Lower lobe of right lung (tissue), 2 donors: ENCODE data around the gene ESPNL. TPM values are rescaled to one million over a fixed set of nuclear protein-coding genes. Genes with fewer than 3 reads are reported as not detected.

Source experiments
- ATAC-seq, 2 donors: fragments of 200-7000 bp; cut with Tn5 transposase; one replicate each; pipeline ENCODE4 v1.9.1; 2020 to 2022; ENCODE audit warnings: mild to moderate bottlenecking in 2 of 2, moderate library complexity in 2 of 2
- DNase-seq: peaks from one replicate; pipeline ENCODE4 v3.0.0-alpha.2; 2020
- H3K27ac ChIP-seq: fragments of 200-600 bp; one replicate; pipeline ENCODE4 v1.8.0; 2022
- H3K27me3 ChIP-seq: fragments of 200-600 bp; one replicate; pipeline ENCODE4 v1.8.0; 2022; ENCODE audit warnings: low read depth
- H3K36me3 ChIP-seq: fragments of 200-600 bp; one replicate; pipeline ENCODE4 v1.8.0; 2022; ENCODE audit warnings: mild to moderate bottlenecking
- H3K4me1 ChIP-seq: fragments of 200-600 bp; one replicate; pipeline ENCODE4 v1.8.0; 2022
- H3K4me3 ChIP-seq: fragments of 200-600 bp; one replicate; pipeline ENCODE4 v1.8.0; 2022; ENCODE audit warnings: mild to moderate bottlenecking
- H3K9me3 ChIP-seq: fragments of 200-600 bp; one replicate; pipeline ENCODE4 v1.8.0; 2022
- intact Hi-C: fragments of 100-400 bp; cut with DNase I; formaldehyde crosslinking; loops from one replicate; pipeline ENCODE4 v1.11.0; 2022
- total RNA-seq: library from RNA; stranded (reverse); fragmentation: NEBNext Ultra II Directional; extraction: Animal tissue kit (Norgen Biotek cat#: 25700); gene quantifications from one replicate; pipeline ENCODE4 v1.2.1, GENCODE V29; 2021
- TF ChIP-seq, protein P1 (sequence below): fragments of 200-600 bp; IDR thresholded peaks from one replicate; pipeline ENCODE4 v1.8.0; 2022; ENCODE audit warnings: antibody characterized with exemption, mild to moderate bottlenecking
- donor health status: DM: no; HTN: yes; CAD: no; lungs with severe emphysema.

Gene ESPNL
- total RNA-seq, 1 donor from 2014 or later: 0.09 TPM

DNA sequence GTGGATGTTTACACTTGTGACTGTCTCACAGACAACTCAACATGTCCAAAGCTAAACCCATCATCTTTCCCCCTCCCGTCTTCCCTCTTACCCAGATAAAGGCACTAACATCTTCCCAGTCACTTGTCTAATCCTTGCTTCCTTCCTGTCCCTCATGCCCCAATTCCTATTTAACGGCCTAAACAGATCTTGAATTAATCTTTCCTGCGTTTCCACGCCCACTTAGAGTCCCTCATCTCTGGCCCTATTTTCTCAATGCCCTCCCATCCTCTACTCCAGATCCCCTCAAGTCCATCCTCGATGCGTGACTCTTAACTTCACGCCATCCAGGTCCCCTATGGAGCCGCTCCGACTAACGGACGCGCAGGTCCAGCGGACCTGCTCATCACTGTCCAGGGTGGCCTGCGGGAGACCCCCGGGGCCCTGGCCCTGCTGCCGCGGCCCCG lies 40.0 kb upstream of the ESPNL start:
- no peak for DNase-seq
- no peak for ATAC-seq
- TF ChIP-seq, protein P1, sequence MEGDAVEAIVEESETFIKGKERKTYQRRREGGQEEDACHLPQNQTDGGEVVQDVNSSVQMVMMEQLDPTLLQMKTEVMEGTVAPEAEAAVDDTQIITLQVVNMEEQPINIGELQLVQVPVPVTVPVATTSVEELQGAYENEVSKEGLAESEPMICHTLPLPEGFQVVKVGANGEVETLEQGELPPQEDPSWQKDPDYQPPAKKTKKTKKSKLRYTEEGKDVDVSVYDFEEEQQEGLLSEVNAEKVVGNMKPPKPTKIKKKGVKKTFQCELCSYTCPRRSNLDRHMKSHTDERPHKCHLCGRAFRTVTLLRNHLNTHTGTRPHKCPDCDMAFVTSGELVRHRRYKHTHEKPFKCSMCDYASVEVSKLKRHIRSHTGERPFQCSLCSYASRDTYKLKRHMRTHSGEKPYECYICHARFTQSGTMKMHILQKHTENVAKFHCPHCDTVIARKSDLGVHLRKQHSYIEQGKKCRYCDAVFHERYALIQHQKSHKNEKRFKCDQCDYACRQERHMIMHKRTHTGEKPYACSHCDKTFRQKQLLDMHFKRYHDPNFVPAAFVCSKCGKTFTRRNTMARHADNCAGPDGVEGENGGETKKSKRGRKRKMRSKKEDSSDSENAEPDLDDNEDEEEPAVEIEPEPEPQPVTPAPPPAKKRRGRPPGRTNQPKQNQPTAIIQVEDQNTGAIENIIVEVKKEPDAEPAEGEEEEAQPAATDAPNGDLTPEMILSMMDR: no peak
- H3K27ac ChIP-seq: peak overlapping the region; percentile 90
- H3K4me1 ChIP-seq: peaks cover 18% of the 10 kb centered on the region
- H3K9me3 ChIP-seq: no peaks in the 10 kb centered on the region
- intact Hi-C loops: no loop called here
- peaks cover 3% of the 10 kb centered on the region for H3K27me3 ChIP-seq
- H3K4me3 ChIP-seq: peak overlapping the region; percentile 96
- H3K36me3 ChIP-seq: peaks cover 6% of the 10 kb centered on the region

DNA sequence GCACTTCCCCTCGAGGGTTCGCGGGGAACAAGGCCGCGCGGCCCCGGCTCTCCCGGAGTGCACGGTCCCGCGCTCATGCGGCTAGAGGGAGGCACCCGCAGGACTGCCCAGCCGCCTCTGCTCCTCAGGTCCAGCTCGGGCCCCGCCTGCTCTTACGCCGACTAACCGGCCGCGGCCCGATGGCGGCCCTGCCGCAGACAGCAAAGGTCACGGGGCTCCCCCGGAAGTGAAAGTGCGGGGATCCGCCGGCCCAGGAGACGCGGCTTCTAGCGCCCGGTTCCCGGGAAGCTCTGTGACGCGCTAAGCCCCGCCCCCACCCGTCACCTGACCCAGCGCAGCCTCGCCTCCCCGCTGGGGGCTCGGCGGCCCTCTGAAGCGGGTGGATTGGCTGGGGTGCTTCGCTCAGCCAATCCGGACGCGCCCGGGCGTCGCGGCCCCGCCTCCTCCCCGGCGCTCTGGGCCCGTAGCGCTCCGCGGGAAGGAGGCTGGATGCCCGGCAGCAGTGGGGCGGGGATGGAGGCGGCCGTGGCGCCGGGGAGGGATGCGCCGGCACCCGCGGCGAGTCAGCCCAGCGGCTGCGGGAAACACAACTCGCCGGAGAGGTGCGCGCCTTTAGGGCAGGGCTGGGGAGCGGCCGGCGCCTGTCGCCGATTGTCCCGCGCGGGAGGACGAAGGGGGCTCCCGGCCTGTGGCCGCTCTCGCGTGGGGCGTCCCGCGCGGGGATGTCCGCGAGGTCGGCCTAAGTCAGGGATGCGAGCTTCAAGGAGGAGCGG lies 39.4 kb upstream of the ESPNL start, which contains the start of gene SCLY:
TSS of gene SCLY (plus strand) at position 460 of the 773 bp plus-strand sequence. CDS start at position 514, 54 bp downstream.
- Histone ChIP-seq H3K4me1 (peaks cover 18% of the 10 kb centered on the region), H3K27me3 (no peaks in the 10 kb centered on the region), H3K4me3 (peak within 1 kb of the TSS; percentile 96), H3K27ac (peak within 1 kb of the TSS; percentile 90), H3K9me3 (no peaks in the 10 kb centered on the region), H3K36me3 (peaks cover 9% of the 10 kb centered on the region)
- peak; percentile 98 for DNase-seq
- peak; percentile 100 for ATAC-seq
- TF ChIP-seq, protein P1: no peak
- intact Hi-C loops: no loop called here

DNA sequence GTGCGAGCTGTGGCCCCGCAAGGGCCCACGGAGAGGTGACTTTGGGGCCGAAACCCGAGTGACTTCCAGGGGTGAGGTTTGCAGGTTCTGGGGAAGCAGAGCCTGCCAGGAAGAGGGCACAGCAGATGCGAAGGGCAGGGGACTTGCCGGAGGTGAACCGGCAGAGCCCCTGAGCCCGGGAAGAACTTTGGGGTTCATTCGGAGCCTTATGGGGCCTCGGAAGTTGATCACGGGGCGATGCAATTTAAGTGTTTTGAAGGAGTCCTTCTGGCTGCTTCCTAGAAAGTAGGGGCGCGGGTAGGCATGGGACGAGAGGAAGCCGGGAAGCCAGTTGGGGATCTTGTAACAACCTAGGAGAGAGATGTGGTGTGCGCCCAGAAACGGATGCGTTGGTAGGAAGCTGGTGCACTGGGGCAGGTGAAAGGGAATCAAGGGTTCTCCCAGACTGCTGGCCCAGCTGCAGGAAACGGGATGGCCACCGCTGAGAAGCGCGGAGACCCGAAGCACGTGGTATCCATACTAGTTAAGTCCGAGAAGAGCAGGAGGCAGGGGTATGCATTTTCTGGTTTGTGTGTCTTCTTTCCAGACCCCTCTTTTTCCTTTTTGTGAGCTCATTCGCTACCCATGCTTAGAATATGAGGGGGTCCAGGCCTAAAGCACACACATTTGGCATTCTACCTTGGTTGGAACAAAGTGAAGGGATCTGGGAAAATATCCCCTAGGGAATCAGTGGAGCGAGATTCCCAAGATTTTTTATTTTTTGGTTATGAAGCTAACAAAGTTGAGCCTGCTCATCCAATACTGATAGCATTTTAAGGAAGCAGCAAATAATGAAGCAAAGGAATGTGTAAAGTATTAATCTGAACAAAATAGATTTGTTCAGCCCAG lies 38.6 kb upstream of the ESPNL start:
- DNase-seq: no peak
- intact Hi-C loops: no loop called here
- H3K27me3 ChIP-seq: no peaks in the 10 kb centered on the region
- peak in 1 of 2 donors; percentile 28 for ATAC-seq
- TF ChIP-seq, protein P1: no peak
- no peaks in the 10 kb centered on the region for H3K9me3 ChIP-seq
- peak overlapping the region; percentile 96 for H3K4me3 ChIP-seq
- peak overlapping the region; percentile 90 for H3K27ac ChIP-seq
- peaks cover 18% of the 10 kb centered on the region for H3K4me1 ChIP-seq
- H3K36me3 ChIP-seq: peaks cover 9% of the 10 kb centered on the region

DNA sequence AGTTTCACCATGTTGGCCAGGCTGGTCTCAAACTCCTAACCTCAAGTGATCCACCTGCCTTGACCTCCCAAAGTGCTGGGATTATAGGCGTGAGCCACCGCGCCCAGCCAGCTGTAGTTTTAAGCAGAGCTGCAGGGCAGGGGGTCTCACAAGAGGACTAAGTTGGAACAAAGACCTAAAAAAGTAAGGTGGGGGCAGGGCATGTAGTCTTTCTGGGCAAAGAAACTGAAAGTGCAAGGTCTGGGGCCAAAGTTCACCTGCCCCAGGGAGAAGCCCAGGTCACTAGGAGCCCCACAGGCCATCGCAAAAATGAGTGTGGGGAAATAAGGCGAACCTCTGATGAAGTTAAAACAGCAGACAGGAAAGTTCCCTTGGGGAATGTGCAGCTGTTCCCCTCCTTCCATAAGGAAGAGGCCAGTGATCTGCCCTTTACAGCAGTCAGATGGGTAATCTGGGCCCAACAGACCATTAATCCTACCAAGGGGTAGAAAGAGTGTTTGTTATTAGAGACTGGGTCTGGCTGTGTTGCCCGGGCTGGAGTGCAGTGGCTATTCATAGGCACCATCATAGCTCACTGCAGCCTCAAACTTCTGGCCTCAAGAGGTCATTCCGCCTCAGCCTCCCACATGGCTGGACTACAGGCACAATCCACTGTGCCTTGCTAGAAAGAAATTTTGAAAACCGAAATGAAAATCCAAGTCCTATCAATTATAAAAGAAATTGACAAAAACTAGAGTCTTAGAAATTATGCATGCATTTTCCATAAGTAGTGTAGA lies 36.5 kb upstream of the ESPNL start:
- no peak for ATAC-seq
- intact Hi-C loops: no loop called here
- TF ChIP-seq, protein P1: no peak
- H3K4me1 ChIP-seq: peaks cover 18% of the 10 kb centered on the region
- no peaks in the 10 kb centered on the region for H3K9me3 ChIP-seq
- peaks cover 25% of the 10 kb centered on the region for H3K36me3 ChIP-seq
- H3K27ac ChIP-seq: no peak overlapping the region
- DNase-seq: no peak
- H3K27me3 ChIP-seq: no peaks in the 10 kb centered on the region
- H3K4me3 ChIP-seq: no peak overlapping the region

DNA sequence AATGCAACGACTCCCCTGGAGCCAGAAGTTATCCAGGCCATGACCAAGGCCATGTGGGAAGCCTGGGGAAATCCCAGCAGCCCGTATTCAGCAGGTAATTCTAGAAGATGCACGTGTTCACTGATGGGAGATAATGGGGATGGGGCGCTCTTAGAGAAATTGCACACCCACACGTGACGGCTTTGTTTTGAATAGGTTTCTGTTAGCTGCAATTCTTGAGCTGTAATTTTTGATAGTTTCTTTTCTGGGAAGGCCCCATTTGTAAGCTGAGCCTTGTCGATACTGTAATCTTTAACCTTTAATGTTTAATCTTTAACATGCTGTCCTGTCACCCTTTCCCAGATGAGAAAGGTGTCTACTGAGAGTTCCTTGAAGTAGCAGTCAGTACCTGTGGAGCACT lies 35.8 kb upstream of the ESPNL start:
- Histone ChIP-seq H3K36me3 (peaks cover 32% of the 10 kb centered on the region), H3K27ac (no peak overlapping the region), H3K27me3 (no peaks in the 10 kb centered on the region), H3K9me3 (no peaks in the 10 kb centered on the region), H3K4me3 (no peak overlapping the region), H3K4me1 (peaks cover 18% of the 10 kb centered on the region)
- TF ChIP-seq, protein P1: no peak
- intact Hi-C loops: no loop called here
- ATAC-seq: no peak
- DNase-seq: no peak
